ENCODE results near the gene DRAM1. TPM values are rescaled to one million over a fixed set of nuclear protein-coding genes. Genes with fewer than 3 reads are reported as not detected.

The DRAM1 gene
- total RNA-seq, 4 donors from 2014 or later, result 3.7 to 20.1 (median 8.7) TPM

DNA sequence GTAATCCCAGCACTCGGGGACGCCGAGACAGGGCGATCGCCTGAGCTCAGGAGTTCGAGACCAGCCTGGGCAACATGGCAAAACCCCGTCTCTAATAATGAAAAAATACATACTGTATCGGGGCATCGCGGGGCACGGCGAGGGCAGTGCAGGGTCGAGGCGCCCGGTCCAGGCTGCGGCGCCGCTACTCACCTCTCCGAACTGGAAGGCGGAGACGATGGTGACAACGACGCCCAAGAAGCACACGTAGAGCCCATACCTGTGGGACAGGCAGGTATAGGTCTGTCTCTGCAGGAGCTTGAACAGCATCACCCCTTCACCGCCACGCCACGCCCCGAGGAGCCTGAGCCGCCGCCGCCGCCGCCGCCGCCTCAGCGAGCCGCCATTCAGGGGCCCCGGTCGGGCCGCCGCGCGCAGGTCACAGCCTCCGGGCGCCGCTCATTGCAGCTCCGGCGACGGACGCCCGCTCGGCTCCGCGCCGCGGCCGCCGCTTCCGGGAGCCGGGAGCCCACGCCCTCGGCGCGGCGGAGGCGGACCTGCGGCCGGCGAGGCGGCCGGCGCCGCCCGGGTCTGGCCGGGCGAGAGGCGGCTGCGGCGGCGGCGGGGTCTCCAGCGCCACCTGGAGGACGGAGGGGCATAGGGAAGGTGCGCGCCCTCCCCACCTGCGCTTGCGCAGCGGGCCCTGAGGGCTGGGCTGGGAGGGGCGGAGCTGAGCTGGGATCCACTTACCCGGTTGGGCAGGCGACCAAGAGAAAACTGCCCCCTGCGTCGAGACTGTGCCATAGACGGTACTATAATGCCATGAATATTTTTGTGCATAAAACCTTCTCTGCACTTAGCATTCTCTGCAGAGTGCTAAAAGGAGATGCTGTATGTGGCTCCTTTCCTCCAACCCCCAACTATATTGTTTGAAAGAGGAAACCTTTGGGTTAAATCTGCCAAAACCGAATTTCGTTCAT, 46.7 kb upstream of the DRAM1 start, which contains the start of gene GNPTAB:
Gene GNPTAB (minus strand): TSS at position 593 of the 959 bp plus-strand sequence. CDS start 284 bp downstream, at position 309.
- Histone ChIP-seq H3K4me1 (peaks cover 4 to 37% (median 13%) of the 10 kb centered on the region in 4 donors), H3K9me3 (no peaks in the 10 kb centered on the region), H3K36me3 (no peaks in the 10 kb centered on the region), H3K4me3 (peak within 1 kb of the TSS; percentile 72 to 86 (median 80)), H3K27ac (peak within 1 kb of the TSS; percentile 90 to 92 (median 92)), H3K27me3 (no peaks in the 10 kb centered on the region)
- TF ChIP-seq POLR2AphosphoS5 (IDR thresholded peaks at IDR 0.05), result peak in 2 of 3 donors; percentile 27 to 32
- TF ChIP-seq, protein P1, sequence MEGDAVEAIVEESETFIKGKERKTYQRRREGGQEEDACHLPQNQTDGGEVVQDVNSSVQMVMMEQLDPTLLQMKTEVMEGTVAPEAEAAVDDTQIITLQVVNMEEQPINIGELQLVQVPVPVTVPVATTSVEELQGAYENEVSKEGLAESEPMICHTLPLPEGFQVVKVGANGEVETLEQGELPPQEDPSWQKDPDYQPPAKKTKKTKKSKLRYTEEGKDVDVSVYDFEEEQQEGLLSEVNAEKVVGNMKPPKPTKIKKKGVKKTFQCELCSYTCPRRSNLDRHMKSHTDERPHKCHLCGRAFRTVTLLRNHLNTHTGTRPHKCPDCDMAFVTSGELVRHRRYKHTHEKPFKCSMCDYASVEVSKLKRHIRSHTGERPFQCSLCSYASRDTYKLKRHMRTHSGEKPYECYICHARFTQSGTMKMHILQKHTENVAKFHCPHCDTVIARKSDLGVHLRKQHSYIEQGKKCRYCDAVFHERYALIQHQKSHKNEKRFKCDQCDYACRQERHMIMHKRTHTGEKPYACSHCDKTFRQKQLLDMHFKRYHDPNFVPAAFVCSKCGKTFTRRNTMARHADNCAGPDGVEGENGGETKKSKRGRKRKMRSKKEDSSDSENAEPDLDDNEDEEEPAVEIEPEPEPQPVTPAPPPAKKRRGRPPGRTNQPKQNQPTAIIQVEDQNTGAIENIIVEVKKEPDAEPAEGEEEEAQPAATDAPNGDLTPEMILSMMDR (IDR thresholded peaks at IDR 0.05), result peak; percentile 70 to 85 (median 71)
- no peak for TF ChIP-seq EP300 (IDR thresholded peaks at IDR 0.05; ENCODE audit: low read depth)
- no peak for TF ChIP-seq POLR2A (IDR thresholded peaks at IDR 0.05)
- intact Hi-C loops (cut with DNase I; ENCODE audit: low total_unique reads) (loop anchor here (2.0 kb wide), 1 partner anchor 46 kb away; the partner anchor contains the start of gene DRAM1), in situ Hi-C loops (cut with MboI; ENCODE audit: low pct_ligation_motif_present in 1 of 4, low pct_unique_long_range_greater_than_20kb in 1 of 4, low sequenced_read_pairs in 3 of 4) (loop anchor here (5.0 to 25.0 kb wide), 5 partner anchors 56 to 418 kb away; partner anchors contain the start of gene ARL1 (in 3 of the 4))
- peak; percentile 96 for DNase-seq
- WGBS, 2 donors (ENCODE audit: low coverage in 1 of 2), result 0% methylated on average over 10 to 94 of the region's 96 CpGs

DNA sequence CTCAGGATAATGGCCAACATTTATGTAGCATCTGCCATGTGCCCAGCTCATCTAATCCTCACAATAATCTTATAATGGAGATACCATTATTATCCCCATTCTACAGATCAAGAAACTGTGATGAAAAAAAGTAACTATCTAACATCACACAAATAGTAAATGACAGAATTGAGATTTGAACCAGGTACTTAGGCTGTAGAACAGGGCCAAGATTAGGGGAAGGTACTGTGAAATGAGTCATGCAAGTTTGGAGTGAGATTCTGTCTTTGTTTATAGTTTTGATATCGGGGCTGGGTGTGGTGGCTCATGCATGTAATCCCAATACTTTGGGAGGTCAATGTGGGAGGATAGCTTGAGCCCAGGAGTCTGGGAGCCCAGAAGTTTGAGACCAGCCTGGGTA, 45.4 kb upstream of the DRAM1 start:
- intact Hi-C loops (cut with DNase I; ENCODE audit: low total_unique reads), result no loop called here

GRCh38 chr12:101838628-101839323, 38.6 kb upstream of the DRAM1 start:
- in situ Hi-C loops (cut with MboI; ENCODE audit: low pct_ligation_motif_present in 1 of 4, low pct_unique_long_range_greater_than_20kb in 1 of 4, low sequenced_read_pairs in 3 of 4) (loop anchor here (10.0 to 25.0 kb wide), 3 partner anchors 64 to 426 kb away; partner anchors contain the start of gene ARL1 (in 3 of the 4)), intact Hi-C loops (cut with DNase I; ENCODE audit: low total_unique reads) (loop anchor here (2.0 kb wide), 1 partner anchor 66 kb away; no protein-coding TSS in a partner anchor)
- Histone ChIP-seq H3K27ac (no peak overlapping the region), H3K4me3 (no peak overlapping the region), H3K36me3 (no peaks in the 10 kb centered on the region), H3K9me3 (no peaks in the 10 kb centered on the region), H3K27me3 (no peaks in the 10 kb centered on the region), H3K4me1 (peaks cover 0 to 9% (median 2%) of the 10 kb centered on the region in 4 donors)
- TF ChIP-seq EP300 (IDR thresholded peaks at IDR 0.05; ENCODE audit: low read depth) (no peak), POLR2A (IDR thresholded peaks at IDR 0.05) (no peak), POLR2AphosphoS5 (IDR thresholded peaks at IDR 0.05) (no peak)
- TF ChIP-seq, protein P1 (IDR thresholded peaks at IDR 0.05), result no peak
- no peak for DNase-seq
- WGBS, 2 donors (ENCODE audit: low coverage in 1 of 2), result 70 to 100% methylated on average over 1 to 3 of the region's 3 CpGs

More for the DNA sequence above, 45.4 kb upstream of the DRAM1 start:
- Histone ChIP-seq H3K9me3 (no peaks in the 10 kb centered on the region), H3K4me3 (no peak overlapping the region), H3K36me3 (no peaks in the 10 kb centered on the region), H3K27ac (no peak overlapping the region), H3K4me1 (peaks cover 4 to 30% (median 13%) of the 10 kb centered on the region in 4 donors), H3K27me3 (no peaks in the 10 kb centered on the region)
- in situ Hi-C loops (cut with MboI; ENCODE audit: low pct_ligation_motif_present in 1 of 4, low pct_unique_long_range_greater_than_20kb in 1 of 4, low sequenced_read_pairs in 3 of 4), result loop anchor here (5.0 to 25.0 kb wide), 5 partner anchors 57 to 420 kb away; partner anchors contain the start of gene ARL1 (in 3 of the 4)
- 14 to 61% methylated on average over 1 of the region's 1 CpG for WGBS, 2 donors (ENCODE audit: low coverage in 1 of 2)
- no peak for DNase-seq
- TF ChIP-seq POLR2A (IDR thresholded peaks at IDR 0.05) (no peak), EP300 (IDR thresholded peaks at IDR 0.05; ENCODE audit: low read depth) (no peak)

Data from transverse colon (tissue), 4 donors.